NCI-H2171 treated with DMSO at 0.1 percent for 48 hours (cell line): ENCODE measurements around the gene TEX28.
"Not testable (repeated sequence)": the region's sequence is repeated elsewhere in the genome, so short reads cannot be mapped to it uniquely, and the experiment has no call there.

Experiments
- DNase-seq: peaks from one replicate; lab custom pipeline; 2025; lab: John Stamatoyannopoulos, UW

TEX28 gene

DNA sequence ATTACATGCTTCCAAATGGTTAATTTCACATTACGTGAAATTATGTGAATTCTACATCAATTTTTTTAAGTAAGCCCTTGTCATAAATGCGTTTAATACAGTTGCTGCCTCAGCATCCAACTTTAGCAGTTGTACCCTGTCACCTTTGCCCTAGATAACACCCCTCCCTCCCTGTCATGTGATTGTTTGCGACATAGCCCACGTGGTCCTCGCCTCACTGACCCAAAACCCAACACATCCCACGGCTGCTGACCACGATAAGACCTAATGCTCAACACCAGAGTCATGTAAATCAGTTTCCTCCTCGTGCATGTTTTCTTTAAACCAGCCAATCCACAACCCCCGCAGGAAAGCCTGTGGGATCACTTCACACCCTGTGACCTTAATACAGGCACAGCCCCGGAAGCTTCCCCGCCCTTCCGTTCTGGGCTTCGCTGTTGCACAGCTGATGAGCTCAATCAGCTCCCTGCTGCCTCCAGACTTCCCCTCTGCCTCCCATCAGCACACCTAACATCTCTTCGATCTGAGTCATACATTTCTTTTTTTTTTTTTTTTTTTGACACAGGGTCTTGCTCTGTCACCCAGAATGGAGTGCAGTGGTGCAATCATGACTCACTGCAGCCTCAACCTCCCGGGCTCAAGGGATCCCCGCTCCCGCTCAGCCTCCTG, 47.4 kb downstream of the TEX28 start:
- not testable (repeated sequence) for DNase-seq

DNA sequence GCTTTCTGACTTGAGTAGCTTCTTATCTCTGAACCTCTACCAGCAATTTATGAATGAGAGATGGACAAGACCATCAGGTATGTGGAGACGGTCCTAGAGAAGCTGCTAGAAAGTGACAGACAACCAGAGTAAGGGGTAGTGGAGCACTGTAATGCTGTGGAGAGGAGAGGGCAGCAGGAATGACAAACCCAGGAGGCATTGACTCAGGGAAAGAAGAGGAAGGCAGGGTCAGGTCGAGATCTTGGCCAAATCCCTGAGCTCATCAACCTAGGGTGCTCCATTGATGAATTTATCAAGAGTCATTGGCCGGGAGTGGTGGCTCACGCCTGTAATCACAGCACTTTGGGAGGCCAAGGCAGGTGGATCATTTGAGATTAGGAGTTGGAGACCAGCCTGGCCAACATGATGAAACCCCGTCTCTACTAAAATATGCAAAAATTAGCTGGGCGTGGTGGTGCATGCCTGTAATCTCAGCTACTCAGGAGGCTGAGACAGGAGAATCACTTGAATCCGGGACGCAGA, 54.9 kb downstream of the TEX28 start:
- not testable (repeated sequence) for DNase-seq

DNA sequence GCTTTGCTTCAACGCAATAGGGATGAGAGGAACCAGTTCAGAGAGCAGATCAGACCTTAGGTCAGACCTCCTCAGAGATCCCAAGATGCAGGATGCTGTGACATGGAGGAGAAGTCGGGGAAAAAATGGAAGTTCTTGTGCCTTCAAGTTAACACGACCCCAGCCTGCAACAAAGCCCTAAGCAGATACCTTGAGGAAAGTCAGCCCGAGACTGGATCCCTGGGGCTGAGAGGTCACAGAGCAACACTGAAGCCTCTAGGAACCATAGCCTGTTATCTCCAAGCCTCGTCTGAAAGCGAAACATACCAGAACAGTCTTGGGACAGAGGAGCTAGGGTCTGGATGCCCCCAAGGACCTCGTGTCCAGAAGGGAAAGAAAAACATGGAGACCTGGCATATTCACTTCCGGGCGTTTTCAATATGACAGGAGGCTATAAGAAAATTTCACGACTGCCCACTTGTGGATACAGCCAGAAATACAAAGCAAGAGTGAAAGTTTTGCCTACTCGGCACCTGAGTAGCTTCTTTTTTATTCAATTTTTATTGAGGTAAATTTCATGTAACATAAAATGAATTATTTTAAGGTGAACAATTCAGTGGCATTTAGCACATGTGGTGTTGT, 55.9 kb downstream of the TEX28 start:
- DNase-seq: not testable (repeated sequence)

DNA sequence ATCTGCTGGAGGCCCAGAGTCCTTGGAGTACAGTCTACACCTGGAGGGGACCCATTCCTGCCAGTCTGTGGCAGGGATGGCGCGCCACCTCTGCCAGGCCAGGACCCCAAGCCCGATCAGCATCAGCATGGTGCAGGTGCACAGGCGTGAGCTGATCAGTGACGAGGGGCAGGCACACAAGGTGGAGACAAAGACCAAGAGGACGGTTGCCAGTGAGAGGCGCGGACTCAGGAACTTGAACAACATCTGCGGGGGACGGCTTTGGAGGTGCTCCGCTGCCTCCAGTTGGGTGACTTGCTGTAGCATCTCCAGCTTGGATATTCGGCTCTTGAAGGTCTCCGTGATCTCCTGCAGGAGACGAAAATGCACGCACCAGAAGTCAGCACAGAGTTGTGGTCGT, 61.3 kb downstream of the TEX28 start:
- DNase-seq: not testable (repeated sequence)

DNA sequence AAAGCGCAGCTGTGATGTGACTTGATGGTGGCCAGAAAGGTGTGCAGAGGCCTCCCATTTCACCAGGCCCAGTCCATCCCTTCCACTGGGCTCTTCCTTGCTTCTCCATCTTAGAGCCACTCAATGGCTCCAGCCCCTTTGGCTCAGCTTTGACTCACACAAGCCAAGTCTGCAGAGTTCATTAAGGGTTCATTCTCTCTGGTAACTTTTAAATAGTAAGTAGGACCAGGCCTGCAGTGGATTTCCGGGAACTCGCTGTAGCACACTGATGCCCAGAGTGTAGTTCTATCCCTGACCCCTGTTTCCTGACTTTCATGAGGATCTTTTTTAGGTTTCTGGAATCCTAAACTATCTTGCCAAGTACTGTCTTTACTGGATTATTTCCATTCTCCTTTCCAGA, 63.5 kb downstream of the TEX28 start:
- not testable (repeated sequence) for DNase-seq

DNA sequence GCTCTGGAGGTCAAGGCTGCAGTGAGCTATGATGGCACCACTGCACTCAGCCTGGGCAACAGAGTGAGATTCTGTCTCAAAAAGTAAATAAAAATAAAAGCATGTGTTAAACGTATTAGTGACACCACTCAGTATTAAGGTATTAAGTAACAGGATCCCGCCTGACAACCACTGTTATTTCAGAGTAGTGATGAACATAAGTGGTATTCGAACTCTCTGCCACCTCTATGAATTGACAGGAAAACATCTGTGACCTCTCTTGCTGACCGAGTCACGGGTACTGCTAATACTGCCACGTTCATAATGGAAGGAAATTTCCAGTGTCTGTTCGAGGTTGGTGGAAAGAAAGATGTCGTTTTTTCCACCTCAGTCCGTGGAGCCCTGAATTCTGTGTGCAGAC, 68.2 kb downstream of the TEX28 start:
- DNase-seq: not testable (repeated sequence)

DNA sequence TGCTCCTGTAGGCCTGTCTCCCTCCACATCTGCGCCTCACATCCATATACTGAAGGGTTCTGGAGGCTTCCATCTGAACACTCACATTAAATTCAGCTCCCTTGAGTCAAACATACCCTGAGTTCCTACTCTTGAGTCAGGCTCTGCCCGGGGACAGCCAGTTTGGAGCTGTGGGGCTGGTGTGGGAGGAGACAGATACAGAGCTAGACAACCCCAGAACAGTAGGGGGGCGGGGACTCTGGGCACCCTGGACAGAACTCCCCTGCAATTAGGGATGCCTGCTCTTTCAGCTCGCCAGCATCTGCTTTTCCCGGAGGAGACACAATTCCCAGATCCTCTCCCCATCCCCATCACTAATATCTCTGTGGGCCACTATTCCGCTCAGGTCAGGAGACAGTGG, 69.6 kb downstream of the TEX28 start:
- DNase-seq: not testable (repeated sequence)
